ENCODE measurements around the gene GTPBP1.

GTPBP1 gene

GRCh38 chr22:38718414-38718813 lies 12.7 kb downstream of the GTPBP1 start:
- Mint-ChIP-seq H3K9me3 (no peaks in the 10 kb centered on the region), H3K36me3 (ENCODE audit: low read depth) (peaks cover 46% of the 10 kb centered on the region), H3K4me3 (no peak overlapping the region), H3K27me3 (ENCODE audit: low read depth) (no peaks in the 10 kb centered on the region), H3K27ac (peak overlapping the region; percentile 71 to 85 (median 83)), H3K4me1 (peaks cover 48% of the 10 kb centered on the region)
- peak; percentile 30 to 38 (median 37) for TF ChIP-seq CTCF (IDR thresholded peaks at IDR 0.05; ENCODE audit: unreplicated experiment in 3 of 3)

GRCh38 chr22:38719196-38719595 lies 13.5 kb downstream of the GTPBP1 start:
- no peak for TF ChIP-seq CTCF (IDR thresholded peaks at IDR 0.05; ENCODE audit: unreplicated experiment in 3 of 3)
- no peaks in the 10 kb centered on the region for H3K27me3 Mint-ChIP-seq (ENCODE audit: low read depth)
- peaks cover 42% of the 10 kb centered on the region for H3K4me1 Mint-ChIP-seq
- peaks cover 53% of the 10 kb centered on the region for H3K36me3 Mint-ChIP-seq (ENCODE audit: low read depth)
- no peak overlapping the region for H3K4me3 Mint-ChIP-seq
- no peaks in the 10 kb centered on the region for H3K9me3 Mint-ChIP-seq
- H3K27ac Mint-ChIP-seq, result no peak overlapping the region

DNA sequence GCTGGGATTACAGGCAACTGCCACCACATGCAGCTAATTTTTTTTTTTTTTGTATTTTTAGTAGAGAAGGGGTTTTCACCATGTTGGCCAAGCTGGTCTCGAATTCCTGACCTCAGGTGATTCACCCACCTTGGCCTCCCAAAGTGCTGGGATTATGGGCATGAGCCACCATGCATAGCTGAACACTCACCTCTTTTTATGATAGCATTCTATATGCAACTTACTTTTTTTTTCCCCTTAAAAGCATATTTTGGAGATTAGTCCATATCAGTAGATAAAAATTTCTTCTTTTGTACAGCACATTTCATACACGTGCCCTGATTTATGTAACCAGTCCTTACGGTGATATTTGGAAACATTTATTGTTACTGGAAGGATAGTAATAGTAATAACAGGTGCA lies 14.6 kb downstream of the GTPBP1 start:
- Mint-ChIP-seq H3K27ac (no peak overlapping the region), H3K4me3 (no peak overlapping the region), H3K27me3 (ENCODE audit: low read depth) (no peaks in the 10 kb centered on the region), H3K9me3 (no peaks in the 10 kb centered on the region), H3K4me1 (peaks cover 31% of the 10 kb centered on the region), H3K36me3 (ENCODE audit: low read depth) (peaks cover 65% of the 10 kb centered on the region)
- no peak for TF ChIP-seq CTCF (IDR thresholded peaks at IDR 0.05; ENCODE audit: unreplicated experiment in 3 of 3)

GRCh38 chr22:38721551-38721950 lies 15.8 kb downstream of the GTPBP1 start:
- Mint-ChIP-seq H3K9me3 (no peaks in the 10 kb centered on the region), H3K36me3 (ENCODE audit: low read depth) (peaks cover 74% of the 10 kb centered on the region), H3K4me1 (peaks cover 22% of the 10 kb centered on the region), H3K4me3 (no peak overlapping the region), H3K27me3 (ENCODE audit: low read depth) (no peaks in the 10 kb centered on the region), H3K27ac (no peak overlapping the region)
- no peak for TF ChIP-seq CTCF (IDR thresholded peaks at IDR 0.05; ENCODE audit: unreplicated experiment in 3 of 3)

GRCh38 chr22:38724176-38724575 lies 18.4 kb downstream of the GTPBP1 start:
- H3K4me1 Mint-ChIP-seq, result no peaks in the 10 kb centered on the region
- TF ChIP-seq CTCF (IDR thresholded peaks at IDR 0.05; ENCODE audit: unreplicated experiment in 3 of 3), result no peak
- H3K27ac Mint-ChIP-seq, result no peak overlapping the region
- no peaks in the 10 kb centered on the region for H3K9me3 Mint-ChIP-seq
- H3K4me3 Mint-ChIP-seq, result no peak overlapping the region
- no peaks in the 10 kb centered on the region for H3K27me3 Mint-ChIP-seq (ENCODE audit: low read depth)
- peaks cover 74% of the 10 kb centered on the region for H3K36me3 Mint-ChIP-seq (ENCODE audit: low read depth)

- Mint-ChIP-seq H3K9me3 (no peaks in the 10 kb centered on the region), H3K4me3 (no peak overlapping the region), H3K27me3 (ENCODE audit: low read depth) (no peaks in the 10 kb centered on the region), H3K36me3 (ENCODE audit: low read depth) (peaks cover 79% of the 10 kb centered on the region), H3K27ac (no peak overlapping the region), H3K4me1 (no peaks in the 10 kb centered on the region)
- TF ChIP-seq CTCF (IDR thresholded peaks at IDR 0.05; ENCODE audit: unreplicated experiment in 3 of 3), result peak; percentile 22 to 47 (median 23)
Measured at GRCh38 chr22:38724926-38725571, 19.3 kb downstream of the GTPBP1 start.

Measured in nephron (organoid).